Heart right ventricle (tissue), 16 donors: ENCODE measurements around the gene RNF7. TPM values are rescaled to one million over a fixed set of nuclear protein-coding genes. Genes with fewer than 3 reads are reported as not detected.

Experiments used
- ATAC-seq, 8 donors: fragments of 200-7000 bp; cut with Tn5 transposase; one replicate each; pipeline ENCODE4 v1.9.1; 2020; ENCODE audit warnings: mild to moderate bottlenecking in 8 of 8, moderate library complexity in 8 of 8, moderate number of reproducible peaks in 1 of 8
- DNase-seq, 2 donors: peaks; one replicate each; pipeline ENCODE4 v3.0.0-alpha.2; 2020
- H3K27ac ChIP-seq, 10 donors: fragments of 200-600 bp; sonication (generic) in 2 of 10; one replicate each; pipeline versions ENCODE4 v1.5.0 to v1.8.0; 2020 to 2022; ENCODE audit warnings: mild to moderate bottlenecking in 3 of 10
- H3K27me3 ChIP-seq, 7 donors: fragments of 200-600 bp; one replicate each; pipeline ENCODE4 v1.8.0; 2021 to 2022; ENCODE audit warnings: mild to moderate bottlenecking in 2 of 7
- H3K36me3 ChIP-seq, 9 donors: fragments of 200-600 bp; sonication (generic) in 1 of 9; one replicate each; pipeline versions ENCODE4 v1.5.0 to v1.8.0; 2020 to 2022; ENCODE audit warnings: mild to moderate bottlenecking in 2 of 9
- H3K4me1 ChIP-seq, 9 donors: fragments of 200-600 bp; sonication (generic) in 1 of 9; one replicate each; pipeline versions ENCODE4 v1.5.0 to v1.8.0; 2020 to 2022; ENCODE audit warnings: mild to moderate bottlenecking in 4 of 9
- H3K4me3 ChIP-seq, 10 donors: fragments of 200-600 bp; sonication (generic) in 2 of 10; one replicate each; pipeline versions ENCODE4 v1.5.0 to v1.8.0; 2020 to 2022; ENCODE audit warnings: mild to moderate bottlenecking in 7 of 10, moderate library complexity in 2 of 10
- H3K9me3 ChIP-seq, 11 donors: fragments of 200-600 bp in 10 of 11; sonication (generic) in 2 of 11; one replicate each; pipeline versions ENCODE4 v1.5.0 to v1.8.0; 2013 to 2022; ENCODE audit warnings: mild to moderate bottlenecking in 2 of 11, control low read depth in 1 of 11, moderate library complexity in 1 of 11
- WGBS, 2 donors: extraction: QIAGEN DNeasy Blood & Tissue Kit; methylation state at CpG; one replicate each; pipeline ENCODE4 v1.1.7; 2013; ENCODE audit warnings: inconsistent platforms in 1 of 2; 5-methylcytosine and 5-hydroxymethylcytosine counted together
- intact Hi-C, 10 donors: fragments of 100-400 bp; cut with DNase I; formaldehyde crosslinking; loops; one replicate each; pipeline versions ENCODE4 v1.11.1 to v1.14.2; 2022
- polyA plus RNA-seq, 2 donors: library from polyadenylated mRNA; stranded (reverse); fragments of 200-250 nt; gene quantifications; one replicate each; pipeline ENCODE4 v1.2.3, GENCODE V29; 2013
- total RNA-seq, 10 donors: library from RNA; stranded (reverse); fragmentation: NEBNext Ultra II Directional in 3 of 10; extraction: Animal tissue kit (Norgen Biotek cat#: 25700) in 3 of 10; gene quantifications; one replicate each; pipeline versions ENCODE4 v1.2.1 to v1.2.4, GENCODE V29; 2021 to 2023
- TF ChIP-seq, protein P1 (sequence below), 9 donors: fragments of 200-600 bp; sonication (generic) in 2 of 9; IDR thresholded peaks; one replicate each; pipeline versions ENCODE4 v1.5.0 to v1.8.0; 2021 to 2022; ENCODE audit warnings: antibody characterized with exemption in 9 of 9, mild to moderate bottlenecking in 5 of 9, moderate library complexity in 1 of 9
- donor health status: Arrhythmogenic right ventricular cardiomyopathy.
- donor health status: ischemic (EF 13 %, LVEDD 7.1; RV severe dilation, severe dysfunction).
- donor health status: healthy with polysubstance abuse.
- donor health status: DM: no; HTN: yes; CAD: no.
- donor health status: DM: no; HTN: no; CAD: no.
- donor health status: ischemic (EF 25% LVEDD 6.9; RV normal size, moderate dysfunction).
- donor health status: ischemic (EF 25% LVEDD 5.7; RV mildly dilated, moderate dysfunction).
- donor health status: healthy.
- donor health status: DM: yes; HTN: yes; CAD: no.
- donor health status: Ischemic cardiomyopathy.
- donor health status: ischemic (EF 35%, LVEDD 5.7; RV mildly dilated, moderate dysfunction).
- donor health status: nonischemic (EF 11% LVEDD 7.7; RV severe dilation, severe dysfunction).
- donor health status: DM: yes; HTN: yes; CAD: no.
- donor health status: PGD.
- donor health status: ischemic (EF 29% LVEDD 5.4; RV normal size, mild dysfunction).
- donor health status: nonischemic (EF 23%, LVEDD 6.1; RV moderate dilation, normal function).

Gene RNF7
- total and polyA plus RNA-seq, 12 donors: 77.2 to 191 (median 84.1) TPM

DNA sequence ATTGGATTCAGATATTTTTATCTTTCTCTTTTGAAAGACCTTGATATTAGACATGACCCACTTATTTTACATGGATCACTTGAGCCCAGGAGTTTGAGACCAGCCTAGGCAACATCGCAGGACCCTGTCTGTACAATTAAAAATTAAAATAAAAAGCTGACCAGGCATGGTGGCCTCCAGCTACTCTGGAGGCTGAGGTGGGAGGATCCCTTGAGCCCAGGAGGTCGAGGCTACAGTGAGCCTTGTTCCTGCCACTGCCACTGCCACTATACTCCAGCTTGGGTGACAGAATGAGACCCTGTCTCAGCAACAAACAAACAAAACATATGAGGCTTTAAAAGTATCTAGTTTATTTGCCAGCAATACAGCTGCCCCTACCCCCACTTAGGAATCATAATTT is 1.6 kb downstream of the RNF7 start:
- Histone ChIP-seq H3K4me3 (peak overlapping the region in 7 of 10 donors; percentile 78 to 99 (median 95)), H3K27ac (peak overlapping the region in 7 of 10 donors; percentile 17 to 97 (median 95)), H3K4me1 (peaks cover 9 to 59% (median 51%) of the 10 kb centered on the region in 9 donors), H3K36me3 (peaks cover 0 to 22% (median 4%) of the 10 kb centered on the region in 9 donors), H3K9me3 (no peaks in the 10 kb centered on the region), H3K27me3 (no peaks in the 10 kb centered on the region)
- whole genome bisulfite sequencing, 2 donors: 74 to 83% methylated on average over 2 of the region's 2 CpGs
- TF ChIP-seq, protein P1, sequence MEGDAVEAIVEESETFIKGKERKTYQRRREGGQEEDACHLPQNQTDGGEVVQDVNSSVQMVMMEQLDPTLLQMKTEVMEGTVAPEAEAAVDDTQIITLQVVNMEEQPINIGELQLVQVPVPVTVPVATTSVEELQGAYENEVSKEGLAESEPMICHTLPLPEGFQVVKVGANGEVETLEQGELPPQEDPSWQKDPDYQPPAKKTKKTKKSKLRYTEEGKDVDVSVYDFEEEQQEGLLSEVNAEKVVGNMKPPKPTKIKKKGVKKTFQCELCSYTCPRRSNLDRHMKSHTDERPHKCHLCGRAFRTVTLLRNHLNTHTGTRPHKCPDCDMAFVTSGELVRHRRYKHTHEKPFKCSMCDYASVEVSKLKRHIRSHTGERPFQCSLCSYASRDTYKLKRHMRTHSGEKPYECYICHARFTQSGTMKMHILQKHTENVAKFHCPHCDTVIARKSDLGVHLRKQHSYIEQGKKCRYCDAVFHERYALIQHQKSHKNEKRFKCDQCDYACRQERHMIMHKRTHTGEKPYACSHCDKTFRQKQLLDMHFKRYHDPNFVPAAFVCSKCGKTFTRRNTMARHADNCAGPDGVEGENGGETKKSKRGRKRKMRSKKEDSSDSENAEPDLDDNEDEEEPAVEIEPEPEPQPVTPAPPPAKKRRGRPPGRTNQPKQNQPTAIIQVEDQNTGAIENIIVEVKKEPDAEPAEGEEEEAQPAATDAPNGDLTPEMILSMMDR (IDR thresholded peaks at IDR 0.05): no peak
- DNase-seq: no peak
- no peak for ATAC-seq
- intact Hi-C loops: loop anchor here in 9 of 10 donors (1.0 to 10.0 kb wide), 15 partner anchors 52 to 485 kb away; partner anchors contain the start of genes ATP1B3 (in 4 of the 9) and GK5 (in 1 of the 9)

GRCh38 chr3:141740349-141740748 is 2.3 kb downstream of the RNF7 start:
- ATAC-seq: no peak

DNA sequence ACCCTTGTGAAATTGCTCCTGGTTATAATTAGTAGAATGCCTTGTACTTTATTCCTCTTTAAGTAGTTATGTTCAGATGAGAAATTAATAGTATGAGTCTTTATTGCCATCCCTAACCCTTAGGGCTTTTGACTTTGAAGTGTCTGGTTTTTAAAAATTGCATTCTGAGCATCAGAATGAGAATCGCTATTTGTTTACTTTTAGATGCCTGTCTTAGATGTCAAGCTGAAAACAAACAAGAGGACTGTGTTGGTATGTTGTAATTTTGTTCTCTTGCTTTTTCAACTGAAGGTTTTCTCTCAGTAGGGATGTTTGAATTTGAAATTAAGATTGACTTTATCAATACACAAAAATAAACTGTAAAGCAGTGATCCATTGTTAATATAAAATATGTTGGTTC is 5.2 kb downstream of the RNF7 start:
- no peak overlapping the region for H3K4me3 ChIP-seq
- peaks cover 0 to 58% (median 35%) of the 10 kb centered on the region in 9 donors for H3K36me3 ChIP-seq
- no peak overlapping the region for H3K27ac ChIP-seq
- peaks cover 9 to 59% (median 49%) of the 10 kb centered on the region in 9 donors for H3K4me1 ChIP-seq
- 81% methylated on average over 1 of the region's 1 CpG for WGBS, 2 donors
- DNase-seq: no peak
- no peak for ATAC-seq
- TF ChIP-seq, protein P1 (IDR thresholded peaks at IDR 0.05): no peak
- no peaks in the 10 kb centered on the region for H3K27me3 ChIP-seq
- H3K9me3 ChIP-seq: no peaks in the 10 kb centered on the region
- intact Hi-C loops: loop anchor here in 3 of 10 donors (10.0 kb wide), 3 partner anchors 51 to 171 kb away; partner anchors contain the start of gene ATP1B3 (in 2 of the 3)

More at GRCh38 chr3:141740349-141740748, 2.3 kb downstream of the RNF7 start:
- Histone ChIP-seq H3K4me1 (peaks cover 9 to 59% (median 53%) of the 10 kb centered on the region in 9 donors), H3K9me3 (no peaks in the 10 kb centered on the region), H3K4me3 (peak overlapping the region in 3 of 10 donors; percentile 1 to 95 (median 2)), H3K27me3 (no peaks in the 10 kb centered on the region), H3K36me3 (peaks cover 0 to 29% (median 10%) of the 10 kb centered on the region in 9 donors), H3K27ac (peak overlapping the region in 5 of 10 donors; percentile 17 to 97 (median 95))
- intact Hi-C loops: loop anchor here in 4 of 10 donors (1.0 to 10.0 kb wide), 4 partner anchors 54 to 174 kb away; partner anchors contain the start of gene ATP1B3 (in 2 of the 4)
- no peak for DNase-seq
- TF ChIP-seq, protein P1 (IDR thresholded peaks at IDR 0.05): no peak

DNA sequence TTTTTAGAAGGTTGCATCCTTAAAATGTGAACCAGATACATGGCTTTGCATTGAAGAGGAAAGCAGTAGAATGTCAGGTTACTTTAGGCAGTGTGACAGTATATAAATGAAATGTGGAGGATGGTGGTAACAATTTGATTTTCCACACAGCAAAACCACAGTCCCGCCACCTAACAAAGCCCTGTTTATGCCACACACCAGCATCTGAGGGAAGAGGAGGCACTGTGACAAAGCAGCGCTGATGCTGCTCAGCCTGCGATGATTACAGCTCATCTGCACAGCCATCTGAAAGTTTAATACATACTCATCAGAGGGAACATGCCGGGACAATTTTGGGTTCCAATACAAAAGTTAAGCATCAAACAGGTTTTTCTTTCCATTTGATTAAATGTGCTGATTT is 8.9 kb downstream of the RNF7 start:
- TF ChIP-seq, protein P1 (IDR thresholded peaks at IDR 0.05): no peak
- intact Hi-C loops: loop anchor here in 3 of 10 donors (10.0 kb wide), 3 partner anchors 48 to 168 kb away; partner anchors contain the start of gene ATP1B3 (in 2 of the 3)
- H3K27ac ChIP-seq: no peak overlapping the region
- DNase-seq (no peak), ATAC-seq (no peak)
- no peak overlapping the region for H3K4me3 ChIP-seq
- no peaks in the 10 kb centered on the region for H3K27me3 ChIP-seq
- 96 to 97% methylated on average over 4 of the region's 4 CpGs for WGBS, 2 donors
- peaks cover 0 to 28% (median 22%) of the 10 kb centered on the region in 9 donors for H3K4me1 ChIP-seq
- peaks cover 0 to 95% (median 35%) of the 10 kb centered on the region in 9 donors for H3K36me3 ChIP-seq
- no peaks in the 10 kb centered on the region for H3K9me3 ChIP-seq
